ENCODE results near the gene PLEKHA4.

Gene PLEKHA4

GRCh38 chr19:48897181-48897580, 28.8 kb upstream of the PLEKHA4 start:
- TF ChIP-seq CREB1 (IDR thresholded peaks at IDR 0.05; ENCODE audit: low read depth) (no peak), EP300 (IDR thresholded peaks at IDR 0.05; ENCODE audit: borderline replicate concordance) (no peak), YY1 (IDR thresholded peaks at IDR 0.05; ENCODE audit: low read depth) (no peak), MAX (IDR thresholded peaks at IDR 0.05) (no peak), TAF1 (IDR thresholded peaks at IDR 0.05; ENCODE audit: low read depth) (no peak), REST (IDR thresholded peaks at IDR 0.05; ENCODE audit: low read depth) (no peak), TCF12 (IDR thresholded peaks at IDR 0.05; ENCODE audit: low read depth) (no peak), FOXM1 (IDR thresholded peaks at IDR 0.05; ENCODE audit: borderline replicate concordance, low read depth) (no peak), EGR1 (IDR thresholded peaks at IDR 0.05) (no peak), CEBPB (IDR thresholded peaks at IDR 0.05) (no peak), ZBTB7A (IDR thresholded peaks at IDR 0.05; ENCODE audit: low read depth) (no peak)
- TF ChIP-seq, protein P1, sequence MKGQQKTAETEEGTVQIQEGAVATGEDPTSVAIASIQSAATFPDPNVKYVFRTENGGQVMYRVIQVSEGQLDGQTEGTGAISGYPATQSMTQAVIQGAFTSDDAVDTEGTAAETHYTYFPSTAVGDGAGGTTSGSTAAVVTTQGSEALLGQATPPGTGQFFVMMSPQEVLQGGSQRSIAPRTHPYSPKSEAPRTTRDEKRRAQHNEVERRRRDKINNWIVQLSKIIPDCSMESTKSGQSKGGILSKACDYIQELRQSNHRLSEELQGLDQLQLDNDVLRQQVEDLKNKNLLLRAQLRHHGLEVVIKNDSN (IDR thresholded peaks at IDR 0.05) = no peak

DNA sequence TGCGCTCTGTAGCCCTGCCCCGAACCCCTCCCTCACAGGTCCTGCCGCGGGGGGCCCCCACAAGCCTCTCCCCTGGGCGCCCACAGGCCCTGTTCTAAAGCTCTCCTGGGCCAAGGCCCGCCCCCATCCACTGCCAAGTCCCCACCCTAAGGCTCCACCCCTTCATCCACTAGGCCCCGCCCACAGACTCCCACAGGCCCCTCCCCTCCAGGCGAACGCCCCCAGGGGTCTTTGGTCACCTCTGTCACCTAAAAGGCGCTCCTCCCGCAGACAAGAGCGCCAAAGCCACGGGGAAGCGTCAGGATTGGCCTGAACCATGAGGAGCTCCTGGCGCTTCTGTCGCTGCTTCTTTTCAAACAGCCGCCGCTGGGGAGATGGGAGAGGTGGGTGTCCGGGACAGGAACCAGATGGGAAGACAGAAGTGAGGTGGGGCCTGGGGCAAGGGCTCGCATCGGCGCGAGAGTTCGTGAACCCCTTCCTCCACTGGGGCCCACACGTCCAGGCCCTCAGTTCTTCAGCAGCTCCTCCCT, 27.8 kb upstream of the PLEKHA4 start:
- TF ChIP-seq TCF12 (IDR thresholded peaks at IDR 0.05; ENCODE audit: low read depth) (no peak), TAF1 (IDR thresholded peaks at IDR 0.05; ENCODE audit: low read depth) (no peak), CEBPB (IDR thresholded peaks at IDR 0.05) (no peak), EGR1 (IDR thresholded peaks at IDR 0.05) (no peak), TEAD4 (IDR thresholded peaks at IDR 0.05) (no peak), REST (IDR thresholded peaks at IDR 0.05; ENCODE audit: low read depth) (no peak)

DNA sequence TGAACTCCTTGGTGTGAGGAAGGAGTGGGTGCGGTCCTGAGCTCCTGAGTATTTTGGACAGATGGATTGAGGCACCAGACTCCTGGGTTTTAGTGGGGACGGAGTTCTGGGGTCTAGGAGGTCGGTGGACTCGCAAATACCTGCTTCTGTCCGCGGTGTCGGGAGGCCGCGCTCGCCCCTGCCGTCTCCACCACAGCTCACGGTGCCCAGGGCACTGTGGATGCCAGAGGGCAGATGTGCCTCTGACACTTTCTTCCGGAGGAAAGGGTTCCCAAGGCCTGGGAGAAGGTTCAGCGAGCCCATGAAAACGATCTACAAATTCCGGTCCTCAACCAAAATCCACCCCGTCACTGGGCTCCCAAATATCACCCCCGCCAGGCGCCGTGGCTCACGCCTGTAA, 26.8 kb upstream of the PLEKHA4 start:
- no peak for TF ChIP-seq CREB1 (IDR thresholded peaks at IDR 0.05; ENCODE audit: low read depth)
- TF ChIP-seq CEBPB (IDR thresholded peaks at IDR 0.05) = no peak
- TF ChIP-seq TEAD4 (IDR thresholded peaks at IDR 0.05) = no peak
- no peak for TF ChIP-seq TAF1 (IDR thresholded peaks at IDR 0.05; ENCODE audit: low read depth)
- TF ChIP-seq, protein P1 (IDR thresholded peaks at IDR 0.05) = no peak
- TF ChIP-seq RAD21 (IDR thresholded peaks at IDR 0.05; ENCODE audit: low read depth) = no peak

DNA sequence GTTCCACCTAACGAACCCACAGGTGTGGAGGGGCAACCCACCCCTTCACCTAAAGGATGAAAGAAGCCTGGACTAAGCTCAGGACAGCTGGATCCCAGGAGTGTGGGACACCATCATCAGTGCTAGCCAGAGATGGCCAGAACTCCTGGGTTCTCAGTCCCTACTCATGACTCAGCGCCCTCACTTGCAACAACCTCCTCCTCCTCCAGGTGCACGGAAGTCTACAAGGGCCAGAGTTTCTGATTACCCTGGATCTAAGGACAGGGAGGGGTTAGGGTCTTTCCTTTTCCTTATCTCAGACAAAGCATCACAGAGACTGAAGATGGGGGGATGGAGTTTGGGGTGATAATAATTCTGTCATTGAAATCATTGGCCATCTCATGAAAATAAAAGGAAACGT, 22.1 kb upstream of the PLEKHA4 start:
- no peak for TF ChIP-seq TAF1 (IDR thresholded peaks at IDR 0.05; ENCODE audit: low read depth)

- TF ChIP-seq NFIC (IDR thresholded peaks at IDR 0.05) (no peak), TAF1 (IDR thresholded peaks at IDR 0.05; ENCODE audit: low read depth) (no peak)
Measured at GRCh38 chr19:48887861-48888612, 19.6 kb upstream of the PLEKHA4 start.

DNA sequence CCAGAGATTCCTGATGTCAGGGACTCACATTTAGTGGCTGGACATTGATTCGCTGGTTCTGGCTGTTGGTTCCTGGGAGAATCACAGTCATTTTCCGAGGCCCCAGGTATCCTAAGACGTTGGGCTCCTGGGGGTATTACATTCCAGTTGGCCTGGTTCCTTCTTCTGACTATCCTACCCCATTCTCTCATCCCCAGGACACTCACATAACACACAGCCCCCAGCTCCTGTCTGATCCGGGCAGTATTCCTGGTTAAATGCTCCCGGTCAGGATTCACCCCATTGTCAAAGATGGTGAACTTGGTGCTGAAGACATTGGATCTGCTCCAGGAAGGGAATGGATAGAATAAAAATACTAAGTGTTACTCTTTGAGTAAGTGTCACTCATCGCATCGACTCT, 15.3 kb upstream of the PLEKHA4 start:
- no peak for TF ChIP-seq YY1 (IDR thresholded peaks at IDR 0.05; ENCODE audit: low read depth)

GRCh38 chr19:48881741-48882657, 13.6 kb upstream of the PLEKHA4 start:
- TF ChIP-seq YY1 (IDR thresholded peaks at IDR 0.05; ENCODE audit: low read depth) = no peak
- TF ChIP-seq EGR1 (IDR thresholded peaks at IDR 0.05) = no peak
- TF ChIP-seq TCF12 (IDR thresholded peaks at IDR 0.05; ENCODE audit: low read depth) = no peak
- no peak for TF ChIP-seq MAX (IDR thresholded peaks at IDR 0.05)
- TF ChIP-seq CREB1 (IDR thresholded peaks at IDR 0.05; ENCODE audit: low read depth) = no peak
- no peak for TF ChIP-seq REST (IDR thresholded peaks at IDR 0.05; ENCODE audit: low read depth)
- no peak for TF ChIP-seq CEBPB (IDR thresholded peaks at IDR 0.05)
- no peak for TF ChIP-seq TEAD4 (IDR thresholded peaks at IDR 0.05)
- no peak for TF ChIP-seq ZBTB7A (IDR thresholded peaks at IDR 0.05; ENCODE audit: low read depth)
- no peak for TF ChIP-seq EP300 (IDR thresholded peaks at IDR 0.05; ENCODE audit: borderline replicate concordance)
- TF ChIP-seq, protein P1 (IDR thresholded peaks at IDR 0.05) = no peak
- TF ChIP-seq TAF1 (IDR thresholded peaks at IDR 0.05; ENCODE audit: low read depth) = no peak
- TF ChIP-seq RAD21 (IDR thresholded peaks at IDR 0.05; ENCODE audit: low read depth) = no peak
- TF ChIP-seq FOXM1 (IDR thresholded peaks at IDR 0.05; ENCODE audit: borderline replicate concordance, low read depth) = no peak
- TF ChIP-seq NFIC (IDR thresholded peaks at IDR 0.05) = no peak
